Pancreas (tissue), 10 donors: ENCODE data around the gene EPHB3. TPM values are rescaled to one million over a fixed set of nuclear protein-coding genes. Genes with fewer than 3 reads are reported as not detected.

Source experiments
- ATAC-seq, 4 donors: fragments of 200-7000 bp; cut with Tn5 transposase; one replicate each; pipeline versions ENCODE4 v1.8.0 to v1.9.1; 2020; ENCODE audit warnings: mild to moderate bottlenecking in 4 of 4, moderate library complexity in 4 of 4
- DNase-seq, 6 donors: peaks; one replicate each; pipeline ENCODE4 v3.0.0-alpha.2; 2020
- FAIRE-seq: peaks from 2 replicates; lab custom pipeline; 2012; peaks lifted over from hg19 to GRCh38; lab: Jason Lieb, UNC
- H3K27ac ChIP-seq, 4 donors: fragments of 200-600 bp; sonication (generic); 1 replicate in 3 of 4; 2 replicates in 1 of 4; pipeline versions ENCODE4 v1.5.0 to v1.8.0; 2020
- H3K27me3 ChIP-seq, 4 donors: fragments of 200-600 bp; one replicate each; pipeline ENCODE4 v1.8.0; 2021
- H3K36me3 ChIP-seq, 3 donors: fragments of 200-600 bp; sonication (generic) in 1 of 3; one replicate each; pipeline versions ENCODE4 v1.5.0 to v1.8.0; 2020 to 2021
- H3K4me1 ChIP-seq, 3 donors: fragments of 200-600 bp; one replicate each; pipeline ENCODE4 v1.8.0; 2021
- H3K4me3 ChIP-seq, 4 donors: fragments of 200-600 bp; sonication (generic) in 2 of 4; one replicate each; pipeline versions ENCODE4 v1.5.0 to v1.8.0; 2020 to 2021
- H3K9me3 ChIP-seq, 4 donors: fragments of 200-600 bp; one replicate each; pipeline ENCODE4 v1.8.0; 2021
- WGBS, 2 donors: extraction: QIAGEN DNeasy Blood & Tissue Kit; methylation state at CpG; one replicate each; pipeline ENCODE4 v1.1.7; 2013; 5-methylcytosine and 5-hydroxymethylcytosine counted together
- intact Hi-C, 3 donors: fragments of 100-400 bp; cut with DNase I; formaldehyde crosslinking; loops; one replicate each; pipeline versions ENCODE4 v1.11.1 to v1.14.2; 2022
- polyA plus RNA-seq, 2 donors: library from polyadenylated mRNA; stranded (reverse); fragments of 200-250 nt; gene quantifications; one replicate each; pipeline ENCODE4 v1.2.3, GENCODE V29; 2013
- total RNA-seq, 6 donors: library from RNA; stranded (reverse); fragmentation: NEBNext Ultra II Directional in 4 of 6; extraction: Animal tissue kit (Norgen Biotek cat#: 25700) in 4 of 6; gene quantifications; one replicate each; pipeline versions ENCODE4 v1.2.1 to v1.2.4, GENCODE V29; 2021 to 2023
- TF ChIP-seq, protein P1 (sequence below), 4 donors: fragments of 200-600 bp; sonication (generic) in 3 of 4; IDR thresholded peaks; one replicate each; pipeline versions ENCODE4 v1.5.0 to v1.8.0; 2021; ENCODE audit warnings: antibody characterized with exemption in 4 of 4
- donor health status: healthy with polysubstance abuse.
- donor health status: DM: no; HTN: no; CAD: no; lungs with moderate emphysema.
- donor health status: DM: no; HTN: no; CAD: no.
- donor health status: control.
- donor health status: control.
- donor health status: Bipolar disorder and iron deficiency.
- donor health status: DM: yes; HTN: yes; CAD: no.
- donor health status: DM: no; HTN: no; CAD: no.
- donor health status: DM: no; HTN: no; CAD: no.
- donor health status: DM: yes; HTN: yes; CAD: no.

The EPHB3 gene
- total and polyA plus RNA-seq, 8 donors: 5.8 to 17.3 (median 12.5) TPM

DNA sequence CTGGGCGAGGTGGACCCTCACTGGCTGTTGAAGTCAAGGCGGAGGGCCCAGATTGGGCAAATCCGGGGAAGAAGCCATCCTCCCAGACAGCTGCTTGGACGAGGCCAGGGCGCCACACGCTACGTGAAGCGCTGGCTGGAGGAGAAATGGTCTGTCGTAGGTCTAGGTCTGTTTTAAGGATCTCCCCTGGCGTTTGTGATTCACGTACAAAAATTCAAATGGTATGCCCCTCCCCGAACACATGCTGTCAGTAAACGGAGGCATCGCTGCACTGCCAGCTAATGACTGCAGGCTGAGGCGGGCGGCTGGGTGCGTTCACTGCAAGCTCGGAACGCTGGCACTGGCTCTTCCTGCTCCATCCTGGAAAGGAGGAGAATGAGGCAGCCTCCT is 69.9 kb downstream of the EPHB3 start:
- no peaks in the 10 kb centered on the region for H3K36me3 ChIP-seq
- no peaks in the 10 kb centered on the region for H3K4me1 ChIP-seq
- DNase-seq: no peak
- intact Hi-C loops: no loop called here
- no peaks in the 10 kb centered on the region for H3K27me3 ChIP-seq
- no peak overlapping the region for H3K4me3 ChIP-seq
- TF ChIP-seq, protein P1, sequence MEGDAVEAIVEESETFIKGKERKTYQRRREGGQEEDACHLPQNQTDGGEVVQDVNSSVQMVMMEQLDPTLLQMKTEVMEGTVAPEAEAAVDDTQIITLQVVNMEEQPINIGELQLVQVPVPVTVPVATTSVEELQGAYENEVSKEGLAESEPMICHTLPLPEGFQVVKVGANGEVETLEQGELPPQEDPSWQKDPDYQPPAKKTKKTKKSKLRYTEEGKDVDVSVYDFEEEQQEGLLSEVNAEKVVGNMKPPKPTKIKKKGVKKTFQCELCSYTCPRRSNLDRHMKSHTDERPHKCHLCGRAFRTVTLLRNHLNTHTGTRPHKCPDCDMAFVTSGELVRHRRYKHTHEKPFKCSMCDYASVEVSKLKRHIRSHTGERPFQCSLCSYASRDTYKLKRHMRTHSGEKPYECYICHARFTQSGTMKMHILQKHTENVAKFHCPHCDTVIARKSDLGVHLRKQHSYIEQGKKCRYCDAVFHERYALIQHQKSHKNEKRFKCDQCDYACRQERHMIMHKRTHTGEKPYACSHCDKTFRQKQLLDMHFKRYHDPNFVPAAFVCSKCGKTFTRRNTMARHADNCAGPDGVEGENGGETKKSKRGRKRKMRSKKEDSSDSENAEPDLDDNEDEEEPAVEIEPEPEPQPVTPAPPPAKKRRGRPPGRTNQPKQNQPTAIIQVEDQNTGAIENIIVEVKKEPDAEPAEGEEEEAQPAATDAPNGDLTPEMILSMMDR (IDR thresholded peaks at IDR 0.05): no peak
- no peaks in the 10 kb centered on the region for H3K9me3 ChIP-seq
- no peak for FAIRE-seq
- no peak for ATAC-seq
- H3K27ac ChIP-seq: no peak overlapping the region
- 87 to 88% methylated on average over 19 of the region's 19 CpGs for WGBS, 2 donors

Other genes with a start within 250 kb of the EPHB3 start
- gene EIF4G1, start 247.2 kb upstream of the EPHB3 start, total RNA-seq: 100 to 1,000 TPM; 118 to 207 (median 178) TPM
- gene EIF4G1, start 247.2 kb upstream of the EPHB3 start, polyA plus RNA-seq: 100 to 1,000 TPM; 159 to 163 TPM
- 1 to 10 TPM; 4.0 to 7.9 (median 6.4) TPM for gene FAM131A, start 224.2 kb upstream of the EPHB3 start, total RNA-seq
- gene FAM131A, start 224.2 kb upstream of the EPHB3 start, polyA plus RNA-seq: 10 to 100 TPM; 12.7 to 22.5 TPM
- gene CLCN2, start 200.2 kb upstream of the EPHB3 start, total RNA-seq: 1 to 10 TPM; 4.9 to 9.2 (median 6.2) TPM
- 10 to 100 TPM; 22.2 to 25.5 TPM for gene CLCN2, start 200.2 kb upstream of the EPHB3 start, polyA plus RNA-seq
- 10 to 100 TPM; 19.7 to 38.2 (median 25.7) TPM for gene POLR2H, start 200.1 kb upstream of the EPHB3 start, total RNA-seq
- 100 to 1,000 TPM in 1 of 2 donors, 10 to 100 TPM in 1; 98.0 to 116 TPM for gene POLR2H, start 200.1 kb upstream of the EPHB3 start, polyA plus RNA-seq
- under 1 TPM in 5 of 6 donors, not detected in 1; 0.28 to 0.72 (median 0.54) TPM for gene THPO, start 183.6 kb upstream of the EPHB3 start, total RNA-seq
- 1 to 10 TPM in 1 of 2 donors, under 1 TPM in 1; 0.40 to 1.3 TPM for gene THPO, start 183.6 kb upstream of the EPHB3 start, polyA plus RNA-seq
- 10 to 100 TPM; 11.0 to 31.4 (median 17.3) TPM for gene CHRD, start 181.7 kb upstream of the EPHB3 start, total RNA-seq
- gene CHRD, start 181.7 kb upstream of the EPHB3 start, polyA plus RNA-seq: 10 to 100 TPM; 23.3 to 96.7 TPM
- 10 to 100 TPM; 10.4 to 19.7 (median 14.1) TPM for gene MAGEF1, start 150.3 kb downstream of the EPHB3 start, total RNA-seq
- gene MAGEF1, start 150.3 kb downstream of the EPHB3 start, polyA plus RNA-seq: 10 to 100 TPM; 18.8 to 34.0 TPM